ENCODE results near the gene CRYBG2.
"Not testable (repeated sequence)": the region's sequence is repeated elsewhere in the genome, so short reads cannot be mapped to it uniquely, and the experiment has no call there.

CRYBG2 gene

DNA sequence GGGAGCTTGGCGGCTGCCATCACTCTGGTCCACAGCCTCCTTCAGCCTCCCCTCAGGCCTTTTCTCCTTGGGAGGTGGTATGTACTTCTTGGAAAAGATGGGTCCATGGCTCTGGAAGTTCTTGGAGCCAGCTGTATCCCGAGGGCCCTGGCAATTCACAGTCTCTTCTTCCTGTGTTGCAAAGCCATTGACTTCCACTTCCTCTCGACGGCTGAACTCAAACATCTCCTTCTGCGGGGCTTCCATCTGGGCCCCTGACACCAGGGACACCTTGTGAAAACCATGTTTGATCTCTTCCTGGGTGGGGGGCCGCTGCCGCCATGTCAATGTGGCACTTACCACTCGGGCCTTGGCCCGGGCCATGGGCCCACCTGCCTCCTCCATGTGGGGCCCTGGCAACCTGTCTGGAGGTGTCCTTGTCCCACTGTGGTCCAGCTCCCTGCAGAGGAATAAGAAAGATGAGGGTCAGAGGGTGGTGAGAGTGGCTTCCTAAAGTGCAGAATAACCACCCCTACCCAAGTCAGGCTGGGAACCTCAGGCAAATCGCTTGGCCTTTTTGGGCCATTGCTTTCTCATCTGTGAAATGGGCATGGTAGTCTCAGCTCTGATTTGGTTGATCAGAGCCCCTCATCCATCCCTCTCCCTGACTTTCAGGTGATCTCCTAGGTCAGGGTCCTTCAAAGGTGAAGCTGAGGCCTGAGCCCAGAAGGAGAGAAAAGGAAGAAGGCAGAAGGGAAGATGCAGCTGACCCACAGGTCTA lies 7.5 kb downstream of the CRYBG2 start:
- no peak for DNase-seq

DNA sequence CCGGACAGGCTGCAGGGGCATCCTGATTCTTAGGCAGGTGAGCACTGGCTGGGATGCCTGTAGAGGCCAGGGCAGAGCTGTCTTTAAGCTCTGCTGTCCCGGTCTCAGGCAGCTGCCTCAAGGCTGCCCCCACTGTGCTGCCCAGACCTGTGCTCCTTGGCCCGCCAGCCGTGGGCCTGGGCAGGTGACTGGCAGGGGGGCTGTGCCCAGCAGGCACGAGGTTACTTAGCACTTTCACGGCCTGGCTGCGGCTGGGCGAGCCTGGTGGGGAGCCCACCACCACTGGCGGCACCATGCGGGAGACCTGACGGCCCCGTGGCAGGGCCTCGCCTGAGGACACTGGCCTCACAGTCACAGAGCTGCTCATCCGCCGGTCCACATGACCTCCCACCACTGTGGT lies 8.2 kb downstream of the CRYBG2 start:
- no peak for DNase-seq

- DNase-seq: no peak
These were observed 9.6 kb downstream of the CRYBG2 start for GRCh38 chr1:26344147-26344920.

GRCh38 chr1:26340047-26340481 lies 13.9 kb downstream of the CRYBG2 start:
- DNase-seq: no peak

DNA sequence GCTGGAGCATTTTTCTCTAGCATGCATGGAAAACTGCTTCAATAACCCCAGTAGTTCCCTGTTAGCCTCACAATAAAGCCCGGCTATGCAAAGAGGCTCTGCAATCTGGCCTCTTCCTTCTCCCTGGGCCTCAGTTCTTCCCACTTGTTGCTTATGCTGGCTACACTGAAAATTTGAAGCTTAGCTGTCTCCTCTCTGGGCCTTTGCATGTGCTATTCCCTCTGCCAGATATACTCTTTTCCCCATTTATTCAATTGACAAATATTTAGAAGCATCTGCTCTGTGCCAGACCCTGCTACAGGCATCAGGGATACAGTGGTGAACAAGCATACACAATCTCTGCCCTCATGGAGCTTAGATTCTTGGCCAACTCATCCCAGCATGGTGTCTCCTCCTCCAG lies 15.3 kb downstream of the CRYBG2 start:
- no peak for DNase-seq

DNA sequence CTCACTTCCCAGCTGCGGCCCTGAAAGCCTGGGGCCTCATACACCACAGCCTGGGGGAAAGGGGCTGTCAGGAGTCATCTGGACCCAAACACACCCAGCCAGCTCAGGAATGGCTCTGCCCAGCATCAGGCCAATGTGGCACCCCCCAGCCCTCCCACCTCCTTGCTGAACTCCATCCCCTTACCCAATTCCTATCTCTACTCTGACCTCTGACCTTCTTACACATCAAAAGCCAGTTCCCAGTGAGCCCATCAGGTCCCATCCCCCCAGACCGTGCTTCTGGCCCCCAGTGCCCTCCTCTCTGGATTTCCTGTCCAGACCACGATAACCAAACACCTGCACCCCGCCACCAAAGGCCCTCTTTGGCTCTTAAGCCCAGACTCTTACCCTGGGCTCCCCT lies 16.3 kb downstream of the CRYBG2 start:
- no peak for DNase-seq

DNA sequence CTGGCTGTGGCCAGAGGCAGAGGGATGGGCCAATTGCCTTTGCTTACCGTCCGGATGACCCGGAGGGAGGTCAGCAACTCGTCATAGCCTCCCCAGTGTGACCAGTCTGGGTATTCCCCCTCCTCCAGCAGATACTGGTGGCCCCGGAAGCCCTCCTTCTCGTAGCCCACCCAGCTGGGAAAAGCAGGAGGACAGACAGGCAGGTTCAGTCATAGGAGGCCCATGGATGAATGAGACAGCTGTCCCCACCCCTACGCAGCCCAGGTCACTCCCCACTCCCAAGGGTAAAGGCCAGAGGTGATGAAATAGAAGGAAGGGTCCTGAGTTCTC lies 16.8 kb downstream of the CRYBG2 start:
- no peak for DNase-seq

DNA sequence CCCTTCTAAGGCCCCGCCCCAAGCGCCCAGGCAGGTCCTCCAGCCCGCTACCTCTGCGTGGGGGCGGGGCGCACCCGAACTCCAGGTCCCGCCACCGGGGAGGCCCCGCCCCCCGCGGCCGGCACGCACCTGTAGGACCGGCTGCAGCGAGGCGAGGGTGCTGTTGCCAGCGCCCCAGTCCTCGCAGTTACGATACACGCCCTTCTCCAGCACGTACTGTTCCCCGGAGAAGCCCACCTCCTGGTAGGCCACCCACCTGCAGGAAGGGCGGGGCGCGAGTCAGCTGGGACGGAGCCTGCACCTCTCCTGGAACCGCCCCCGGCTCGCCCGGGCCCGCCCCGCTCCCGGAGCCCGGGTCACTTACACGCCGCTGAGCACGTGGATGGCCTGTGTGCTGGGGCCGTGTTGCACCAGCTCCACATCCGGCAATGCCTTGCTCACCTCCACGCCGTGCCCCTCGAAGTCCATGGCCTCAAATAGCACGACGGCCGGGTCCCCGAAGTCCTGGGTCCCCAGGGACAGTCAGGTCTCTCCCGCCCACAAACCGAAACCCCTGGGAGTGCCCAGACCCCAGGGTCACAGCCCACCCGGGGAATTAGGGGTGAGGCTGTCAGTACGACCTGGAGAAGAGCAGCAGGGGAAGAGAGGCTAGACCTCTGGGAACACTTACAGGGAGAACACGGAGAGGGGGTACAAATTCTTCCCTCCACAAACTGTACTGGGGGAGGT lies 17.3 kb downstream of the CRYBG2 start:
- peak; percentile 87 for DNase-seq

- DNase-seq: no peak
These were observed 18.0 kb downstream of the CRYBG2 start for GRCh38 chr1:26335774-26336476.

GRCh38 chr1:26333312-26333711 lies 20.6 kb downstream of the CRYBG2 start:
- not testable (repeated sequence) for DNase-seq

GRCh38 chr1:26330276-26330675 lies 23.7 kb downstream of the CRYBG2 start:
- DNase-seq: no peak

- not testable (repeated sequence) for DNase-seq
These were observed 24.6 kb downstream of the CRYBG2 start for GRCh38 chr1:26329380-26329779.

GRCh38 chr1:26328597-26328996 lies 25.3 kb downstream of the CRYBG2 start:
- no peak for DNase-seq

DNA sequence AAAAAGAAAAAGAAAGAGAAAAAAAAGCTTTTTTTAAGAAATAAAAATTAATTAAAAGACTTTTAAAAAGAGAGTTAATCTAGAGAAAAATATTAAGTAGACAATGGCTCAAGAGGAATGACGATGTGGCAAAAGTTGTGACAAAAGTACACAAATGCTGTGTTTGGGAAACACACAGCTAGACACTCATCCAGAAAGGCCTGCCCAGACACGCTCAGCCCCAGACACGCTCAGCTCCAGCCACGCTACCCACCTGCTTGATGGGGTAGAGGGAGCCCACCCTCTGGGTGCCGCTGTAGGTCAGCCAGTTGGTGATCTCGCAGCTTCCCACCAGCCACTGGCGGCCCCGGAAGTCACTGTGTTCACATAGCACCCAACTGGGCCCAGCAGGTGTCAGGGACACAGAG lies 26.0 kb downstream of the CRYBG2 start:
- no peak for DNase-seq

DNA sequence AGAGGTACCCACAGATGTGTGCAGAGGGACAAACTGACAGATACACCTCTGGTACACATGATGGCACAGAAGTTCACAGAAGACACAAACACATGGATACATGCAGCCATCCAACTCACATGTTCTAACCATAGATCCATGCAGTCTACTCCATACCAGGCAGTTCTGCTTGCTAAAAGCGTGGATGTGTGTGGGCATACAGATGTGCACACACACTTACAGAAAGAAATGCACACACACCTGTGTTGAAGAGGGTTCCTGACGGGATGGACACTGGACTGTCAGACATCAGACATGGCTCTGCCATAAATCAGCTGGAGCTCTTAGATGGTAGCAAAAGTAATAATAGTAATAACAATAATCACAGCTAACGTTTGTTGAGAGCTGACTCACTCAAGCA lies 29.4 kb downstream of the CRYBG2 start:
- DNase-seq: no peak

GRCh38 chr1:26323382-26323781 lies 30.5 kb downstream of the CRYBG2 start:
- DNase-seq: no peak

- no peak for DNase-seq
These were observed 31.9 kb downstream of the CRYBG2 start for GRCh38 chr1:26322042-26322331.

GRCh38 chr1:26321315-26322041 lies 32.5 kb downstream of the CRYBG2 start:
- DNase-seq: peak; percentile 87

DNA sequence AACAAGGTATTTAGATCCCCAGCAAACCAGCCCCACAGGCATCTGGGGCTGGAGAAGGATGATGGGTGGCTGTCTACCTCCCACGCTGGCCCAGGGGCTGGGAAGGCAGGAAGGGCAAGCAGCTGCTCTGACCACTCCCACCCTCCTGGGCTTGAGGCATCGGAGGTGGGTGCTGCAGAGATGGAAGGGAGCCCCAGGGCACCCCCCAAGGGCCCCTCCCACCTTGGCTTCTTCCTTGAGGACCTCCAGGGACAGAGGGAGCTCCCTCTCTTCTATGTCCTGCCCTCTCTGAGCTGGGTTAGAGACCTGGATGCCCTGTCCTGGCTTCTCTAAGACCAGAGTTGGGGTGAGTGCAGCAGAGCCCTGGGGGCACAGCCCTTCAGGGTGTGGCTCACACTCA lies 33.0 kb downstream of the CRYBG2 start:
- no peak for DNase-seq

DNA sequence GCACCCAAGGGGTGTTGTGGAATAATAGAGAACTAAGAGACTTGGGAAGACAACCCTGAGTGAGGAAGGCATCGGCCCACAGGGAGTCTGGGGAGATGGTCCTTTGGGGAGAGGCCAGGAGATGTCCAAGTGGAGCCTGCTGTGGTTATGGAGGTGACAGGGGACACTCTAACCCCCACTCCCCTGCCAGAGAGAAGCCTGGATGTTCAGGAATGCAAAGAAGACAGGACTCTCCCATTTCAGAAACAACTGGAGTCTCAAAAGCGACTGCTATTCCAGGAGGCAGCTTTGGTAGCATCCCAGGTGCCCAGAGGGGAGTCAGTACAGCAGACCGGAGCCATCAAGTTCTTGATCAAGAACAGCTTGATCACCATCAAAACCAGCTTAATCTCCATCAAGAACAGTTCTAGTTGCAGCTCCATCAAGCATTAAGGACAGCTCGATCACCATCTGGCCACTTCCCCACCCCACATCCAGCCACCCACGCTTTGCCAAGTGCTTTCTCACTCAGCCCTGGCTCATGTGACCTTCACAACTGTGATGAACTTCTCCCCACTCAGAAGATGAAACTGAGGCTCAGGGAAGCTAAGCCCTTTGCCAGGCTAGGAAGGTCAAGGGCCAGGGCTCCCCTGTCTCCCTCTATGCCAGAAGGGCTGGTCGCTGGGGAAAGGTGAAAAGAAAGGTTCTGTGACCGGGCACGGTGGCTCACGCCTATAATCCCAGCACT lies 35.4 kb downstream of the CRYBG2 start:
- DNase-seq: no peak

GRCh38 chr1:26317612-26318337 lies 36.2 kb downstream of the CRYBG2 start, which contains the start of gene CD52:
Gene CD52 (plus strand): TSS chr1:26317958. CDS start chr1:26318018, 60 bp downstream.
- DNase-seq: peak; percentile 73

All from CD4-positive, alpha-beta T cell treated with Interferon gamma for 1 hour (primary cell).